Body of pancreas (tissue), 4 donors: Measurements from ENCODE around the gene GALNTL6.

Experiments
- POLR2A ChIP-seq, 3 donors: fragments of 450-650 bp; IDR thresholded peaks; one replicate each; pipeline ENCODE4 v1.6.1; 2016; ENCODE audit warnings: antibody characterized with exemption in 3 of 3, mild to moderate bottlenecking in 2 of 3
- TF ChIP-seq, protein P1 (sequence below), 7 experiments: fragments of 450-650 bp in 4 of 7; fragments of 200-600 bp in 3 of 7; sonication (generic) in 3 of 7; IDR thresholded peaks; one replicate each; pipeline ENCODE4 v1.5.1; 2016 to 2019; ENCODE audit warnings: antibody characterized with exemption in 7 of 7

DNA sequence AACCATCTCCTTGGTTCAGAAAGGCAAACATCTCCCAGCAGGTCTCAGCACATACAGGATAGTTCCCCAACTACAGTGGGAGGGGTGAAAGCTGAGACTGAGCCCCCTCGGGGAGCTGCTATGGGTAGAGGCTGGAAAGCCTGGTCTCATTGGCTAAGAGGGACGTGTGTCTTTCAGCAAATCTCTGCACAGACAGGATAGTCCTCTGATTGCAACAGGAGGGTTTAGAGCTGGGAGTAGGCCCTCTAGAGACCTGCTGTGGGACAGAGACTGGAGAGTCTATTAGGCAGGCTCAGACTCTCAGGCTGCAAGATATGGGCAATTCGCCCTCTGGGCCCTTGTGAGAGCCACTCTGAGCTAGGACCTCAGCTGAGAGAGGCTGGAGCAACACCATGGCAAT is 1083.8 kb downstream of the GALNTL6 start:
- TF ChIP-seq, protein P1, sequence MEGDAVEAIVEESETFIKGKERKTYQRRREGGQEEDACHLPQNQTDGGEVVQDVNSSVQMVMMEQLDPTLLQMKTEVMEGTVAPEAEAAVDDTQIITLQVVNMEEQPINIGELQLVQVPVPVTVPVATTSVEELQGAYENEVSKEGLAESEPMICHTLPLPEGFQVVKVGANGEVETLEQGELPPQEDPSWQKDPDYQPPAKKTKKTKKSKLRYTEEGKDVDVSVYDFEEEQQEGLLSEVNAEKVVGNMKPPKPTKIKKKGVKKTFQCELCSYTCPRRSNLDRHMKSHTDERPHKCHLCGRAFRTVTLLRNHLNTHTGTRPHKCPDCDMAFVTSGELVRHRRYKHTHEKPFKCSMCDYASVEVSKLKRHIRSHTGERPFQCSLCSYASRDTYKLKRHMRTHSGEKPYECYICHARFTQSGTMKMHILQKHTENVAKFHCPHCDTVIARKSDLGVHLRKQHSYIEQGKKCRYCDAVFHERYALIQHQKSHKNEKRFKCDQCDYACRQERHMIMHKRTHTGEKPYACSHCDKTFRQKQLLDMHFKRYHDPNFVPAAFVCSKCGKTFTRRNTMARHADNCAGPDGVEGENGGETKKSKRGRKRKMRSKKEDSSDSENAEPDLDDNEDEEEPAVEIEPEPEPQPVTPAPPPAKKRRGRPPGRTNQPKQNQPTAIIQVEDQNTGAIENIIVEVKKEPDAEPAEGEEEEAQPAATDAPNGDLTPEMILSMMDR (IDR thresholded peaks at IDR 0.05) = no peak
- no peak for TF ChIP-seq POLR2A (IDR thresholded peaks at IDR 0.05)
